SK-N-SH (cell line): ENCODE results near the gene SV2B. TPM values are rescaled to one million over a fixed set of nuclear protein-coding genes. Genes with fewer than 3 reads are reported as not detected.

Experiments used
- CTCF ChIA-PET: fragments of 300-600, 350-600 bp; formaldehyde crosslinking; extraction: SDS; loops from one replicate; lab custom pipeline; 2021; lab: Yijun Ruan, JAX
- POLR2A ChIA-PET: fragments of 350-600 bp; sonication (Branson Sonifier 250); formaldehyde crosslinking; extraction: SDS; loops from one replicate; lab custom pipeline; 2020; ENCODE audit warnings: antibody characterized with exemption, inconsistent platforms; lab: Yijun Ruan, JAX
- DNase-seq: peaks from one replicate; pipeline ENCODE4 v3.0.0; 2012
- H2AFZ ChIP-seq: fragments of 200-600 bp; sonication (generic); 2 replicates; pipeline ENCODE4 v1.8.1; 2016; ENCODE audit warnings: antibody characterized with exemption, mild to moderate bottlenecking, low read depth
- H3F3A ChIP-seq: fragments of 200-600 bp; sonication (generic); replicated peaks from 2 replicates; pipeline ENCODE3; 2016; ENCODE audit warnings: antibody characterized with exemption, mild to moderate bottlenecking; ENCODE audit not compliant: insufficient read depth
- H3K27ac ChIP-seq, 2 experiments: fragments of 200-500 bp in 1 of 2; fragments of 200-600 bp in 1 of 2; sonication (Bioruptor generic) in 1 of 2; sonication (generic), shearing (Covaris generic) in 1 of 2; 2 replicates each; pipeline versions ENCODE4 v1.5.1 to v1.6.1; 2014 to 2016; ENCODE audit warnings: low read depth in 2 of 2, inconsistent platforms in 1 of 2, low read length in 1 of 2, mild to moderate bottlenecking in 1 of 2, mixed read lengths in 1 of 2
- H3K27me3 ChIP-seq: fragments of 200-600 bp; sonication (generic), shearing (Covaris generic); 2 replicates; pipeline ENCODE4 v1.6.1; 2016; ENCODE audit warnings: mixed run types; ENCODE audit not compliant: insufficient read depth
- H3K36me3 ChIP-seq, 2 experiments: fragments of 200-500 bp in 1 of 2; fragments of 200-600 bp in 1 of 2; sonication (Bioruptor generic) in 1 of 2; sonication (generic) in 1 of 2; replicated peaks in 1 of 2; 2 replicates each; pipeline versions ENCODE3 to v1.5.1; 2014 to 2016; ENCODE audit warnings: low read length in 1 of 2, mild to moderate bottlenecking in 1 of 2; ENCODE audit not compliant: insufficient read depth in 2 of 2, control insufficient read depth in 1 of 2
- H3K4me1 ChIP-seq, 2 experiments: fragments of 200-500 bp in 1 of 2; fragments of 200-600 bp in 1 of 2; sonication (Bioruptor generic) in 1 of 2; sonication (generic), shearing (Covaris generic) in 1 of 2; 2 replicates each; pipeline versions ENCODE4 v1.5.1 to v1.6.1; 2014 to 2016; ENCODE audit warnings: low read depth in 1 of 2, low read length in 1 of 2, mixed run types in 1 of 2; ENCODE audit not compliant: insufficient read depth in 2 of 2, control insufficient read depth in 1 of 2
- H3K4me2 ChIP-seq: fragments of 200-600 bp; sonication (generic), shearing (Covaris generic); 2 replicates; pipeline ENCODE4 v1.6.1; 2017; ENCODE audit warnings: mixed run types
- H3K4me3 ChIP-seq, 2 experiments: fragments of 200-500 bp in 1 of 2; fragments of 200-600 bp in 1 of 2; sonication (Bioruptor generic) in 1 of 2; sonication (generic), shearing (Covaris generic) in 1 of 2; 2 replicates each; pipeline versions ENCODE4 v1.5.1 to v1.8.1; 2014 to 2016; ENCODE audit warnings: low read depth in 2 of 2, inconsistent platforms in 1 of 2, low read length in 1 of 2, mild to moderate bottlenecking in 1 of 2, mixed read lengths in 1 of 2, moderate library complexity in 1 of 2
- H3K79me2 ChIP-seq: fragments of 200-600 bp; sonication (generic); 2 replicates; pipeline ENCODE4 v1.8.1; 2017; ENCODE audit warnings: mild to moderate bottlenecking; ENCODE audit not compliant: insufficient read depth
- H3K9ac ChIP-seq: fragments of 200-600 bp; sonication (generic); 2 replicates; pipeline ENCODE4 v1.6.1; 2017; ENCODE audit warnings: mixed run types
- H3K9me2 ChIP-seq: fragments of 200-600 bp; sonication (generic); 2 replicates; pipeline ENCODE4 v1.6.1; 2017; ENCODE audit warnings: mixed run types
- H3K9me3 ChIP-seq: fragments of 200-600 bp; sonication (generic); 2 replicates; pipeline ENCODE4 v1.6.1; 2017; ENCODE audit warnings: mixed run types, mild to moderate bottlenecking, moderate library complexity
- H4K20me1 ChIP-seq: fragments of 200-600 bp; sonication (generic); 2 replicates; pipeline ENCODE4 v1.6.1; 2017; ENCODE audit warnings: mild to moderate bottlenecking, mixed run types; ENCODE audit not compliant: insufficient read depth
- EP300 ChIP-seq, 2 experiments: IDR thresholded peaks; 2 replicates each; pipeline versions ENCODE4 v1.4.0 to v1.6.1; 2012; ENCODE audit warnings: borderline replicate concordance in 1 of 2, low read depth in 1 of 2, low read length in 1 of 2
- EZH2phosphoT487 ChIP-seq: fragments of 200-600 bp; sonication (generic); IDR thresholded peaks from 2 replicates; pipeline ENCODE4 v1.6.1; 2017; ENCODE audit warnings: low read depth, mixed run types, mild to moderate bottlenecking, antibody characterized with exemption, moderate library complexity, borderline replicate concordance
- FOSL2 ChIP-seq: IDR thresholded peaks from 2 replicates; pipeline ENCODE4 v1.4.0; 2012; ENCODE audit warnings: low read depth, mild to moderate bottlenecking, moderate library complexity, borderline replicate concordance
- FOXJ3 ChIP-seq: sonication (generic); formaldehyde crosslinking; IDR thresholded peaks from 2 replicates; pipeline ENCODE4 v1.5.1; 2020; ENCODE audit warnings: mild to moderate bottlenecking, missing genetic modification reagents
- JUND ChIP-seq: IDR thresholded peaks from 2 replicates; pipeline ENCODE4 v1.4.0; 2012
- PBX3 ChIP-seq: IDR thresholded peaks from 2 replicates; pipeline ENCODE4; 2012
- POLR2AphosphoS5 ChIP-seq: IDR thresholded peaks from 2 replicates; pipeline ENCODE4 v1.6.1; 2012; ENCODE audit warnings: low read depth, low read length
- RFX5 ChIP-seq: IDR thresholded peaks from 2 replicates; pipeline ENCODE4 v1.6.1; 2012; ENCODE audit warnings: mild to moderate bottlenecking, improper control_type of control experiment, low read length
- RXRA ChIP-seq: IDR thresholded peaks from 2 replicates; pipeline ENCODE4 v1.4.0; 2012; ENCODE audit warnings: low read depth, mild to moderate bottlenecking, borderline replicate concordance
- SIN3A ChIP-seq: IDR thresholded peaks from 2 replicates; pipeline ENCODE4 v1.6.1; 2012; ENCODE audit warnings: low read depth, mild to moderate bottlenecking, low read length, moderate library complexity, borderline replicate concordance
- SMC3 ChIP-seq: IDR thresholded peaks from 2 replicates; pipeline ENCODE4 v1.6.1; 2012; ENCODE audit warnings: low read depth, low read length, improper control_type of control experiment
- TAF1 ChIP-seq: IDR thresholded peaks from 2 replicates; pipeline ENCODE4 v1.6.1; 2012; ENCODE audit warnings: low read depth, mild to moderate bottlenecking, low read length, moderate library complexity, borderline replicate concordance
- ZBTB33 ChIP-seq: IDR thresholded peaks from 2 replicates; pipeline ENCODE4 v1.4.0; 2012; ENCODE audit warnings: low read depth, borderline replicate concordance
- WGBS: methylation state at CpG from one replicate; pipeline ENCODE4 v1.1.6; 2017; ENCODE audit warnings: low lambda C conversion rate; 5-methylcytosine and 5-hydroxymethylcytosine counted together
- polyA plus RNA-seq, 3 experiments: library from polyadenylated mRNA; depleted of rRNA; stranded (reverse); fragments of >200 nt; gene quantifications; 2 replicates each; pipeline ENCODE4 v1.2.3, GENCODE V29; 2012
- TF ChIP-seq, protein P1 (sequence below): IDR thresholded peaks from 2 replicates; pipeline ENCODE4 v1.4.0; 2012; ENCODE audit warnings: low read depth, borderline replicate concordance

The SV2B gene
- polyA plus RNA-seq, 1 of the 3 experiments (the other 2 are of a cell fraction): not detected

DNA sequence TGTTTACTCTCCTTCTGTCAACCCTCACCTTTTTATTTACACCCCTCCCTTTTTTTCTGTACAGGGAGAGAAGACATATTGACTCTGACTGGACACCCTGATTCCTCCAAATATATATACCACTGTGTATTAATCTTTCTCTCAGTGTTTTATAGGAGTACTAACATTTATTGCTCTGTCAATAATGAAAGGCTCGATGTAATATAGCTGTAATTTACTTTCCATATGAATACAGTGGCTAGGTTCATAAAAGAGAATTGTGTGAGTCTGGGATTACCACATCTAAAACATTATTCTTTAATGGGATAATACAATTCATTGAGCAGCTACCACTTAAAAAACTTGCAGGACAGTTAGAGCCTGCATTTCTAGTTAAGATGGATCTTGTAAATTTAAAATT lies 194.3 kb downstream of the SV2B start (continued):
- TF ChIP-seq SIN3A (no peak), JUND (no peak), ZBTB33 (no peak), SMC3 (no peak)

DNA sequence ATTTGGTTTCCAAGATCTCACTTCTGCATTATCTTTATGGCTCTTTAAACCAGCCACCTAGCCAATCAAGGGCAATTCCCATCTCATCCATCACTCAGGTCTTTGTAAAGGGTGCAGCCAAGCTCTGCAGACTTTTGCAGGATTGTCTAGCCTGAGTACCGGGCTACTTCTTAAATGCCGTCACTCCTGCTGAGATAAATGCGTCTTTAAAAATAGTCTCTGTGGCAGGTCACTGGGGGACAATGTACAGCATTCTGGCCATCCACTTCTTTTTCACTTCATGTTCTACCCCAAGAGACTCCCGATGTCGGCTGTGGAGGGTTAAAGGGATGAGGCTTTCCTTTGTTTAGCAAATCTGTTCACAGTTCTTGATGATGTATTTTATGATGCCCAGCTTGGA lies 194.7 kb downstream of the SV2B start:
- ChIA-PET POLR2A (no interaction called here), CTCF (interaction anchor here (0.9 to 1.8 kb wide), 2 partner anchors 8 to 23 kb away, joined by 3 to 12 read pairs; no protein-coding TSS in a partner anchor)
- H3K36me3 ChIP-seq: no peaks in the 10 kb centered on the region
- no peaks in the 10 kb centered on the region for H3K9me2 ChIP-seq
- H4K20me1 ChIP-seq: no peaks in the 10 kb centered on the region
- H3F3A ChIP-seq: no peaks in the 10 kb centered on the region
- WGBS: 64% methylated on average over 5 of the region's 5 CpGs
- no peak for DNase-seq
- no peak overlapping the region for H3K4me2 ChIP-seq
- H2AFZ ChIP-seq: no peak overlapping the region
- H3K27me3 ChIP-seq: no peaks in the 10 kb centered on the region
- TF ChIP-seq PBX3 (no peak), EZH2phosphoT487 (no peak), EP300 (IDR thresholded peaks at IDR 0.05; ENCODE audit: borderline replicate concordance in 1 of 2, low read depth in 1 of 2, low read length in 1 of 2) (no peak), POLR2AphosphoS5 (no peak), JUND (no peak), FOXJ3 (CRISPR knock-in tag) (no peak), RFX5 (no peak)
- TF ChIP-seq, protein P1, sequence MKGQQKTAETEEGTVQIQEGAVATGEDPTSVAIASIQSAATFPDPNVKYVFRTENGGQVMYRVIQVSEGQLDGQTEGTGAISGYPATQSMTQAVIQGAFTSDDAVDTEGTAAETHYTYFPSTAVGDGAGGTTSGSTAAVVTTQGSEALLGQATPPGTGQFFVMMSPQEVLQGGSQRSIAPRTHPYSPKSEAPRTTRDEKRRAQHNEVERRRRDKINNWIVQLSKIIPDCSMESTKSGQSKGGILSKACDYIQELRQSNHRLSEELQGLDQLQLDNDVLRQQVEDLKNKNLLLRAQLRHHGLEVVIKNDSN: no peak
- H3K4me1 ChIP-seq: no peaks in the 10 kb centered on the region
- H3K9ac ChIP-seq: no peak overlapping the region
- H3K79me2 ChIP-seq: no peaks in the 10 kb centered on the region
- no peak overlapping the region for H3K4me3 ChIP-seq
- no peaks in the 10 kb centered on the region; the same call in 1 of the 2 replicates for H3K9me3 ChIP-seq
- H3K27ac ChIP-seq: no peak overlapping the region

GRCh38 chr15:91298101-91298500 lies 198.0 kb downstream of the SV2B start:
- H3K27me3 ChIP-seq: no peaks in the 10 kb centered on the region
- ChIA-PET POLR2A (no interaction called here), CTCF (interaction anchor here (0.8 to 3.8 kb wide), 7 partner anchors 223 to 785 kb away, joined by 3 to 17 read pairs (median 3); partner anchors contain the start of gene SLCO3A1)
- TF ChIP-seq RXRA: no peak
- no peak for TF ChIP-seq RFX5
- TF ChIP-seq TAF1: no peak
- TF ChIP-seq FOXJ3 (CRISPR knock-in tag): no peak
- TF ChIP-seq SIN3A: no peak
- TF ChIP-seq POLR2AphosphoS5: no peak
- TF ChIP-seq FOSL2: no peak
- no peak for TF ChIP-seq PBX3
- H3K9ac ChIP-seq: no peak overlapping the region
- 36% methylated on average over 6 of the region's 6 CpGs for WGBS
- H3K4me2 ChIP-seq: no peak overlapping the region
- H3K36me3 ChIP-seq: no peaks in the 10 kb centered on the region
- H4K20me1 ChIP-seq: no peaks in the 10 kb centered on the region
- H3K9me2 ChIP-seq: no peaks in the 10 kb centered on the region
- peaks cover 0 to 2% of the 10 kb centered on the region in 2 experiments; a peak in 2 of 4 replicates for H3K4me1 ChIP-seq
- H2AFZ ChIP-seq: no peak overlapping the region
- H3K9me3 ChIP-seq: no peaks in the 10 kb centered on the region
- H3K4me3 ChIP-seq: no peak overlapping the region
- DNase-seq: no peak
- no peak overlapping the region for H3K27ac ChIP-seq
- no peaks in the 10 kb centered on the region for H3K79me2 ChIP-seq
- H3F3A ChIP-seq: no peaks in the 10 kb centered on the region
